LHCN-M2 (cell line): ENCODE results near the gene ELMO1. TPM values are rescaled to one million over a fixed set of nuclear protein-coding genes. Genes with fewer than 3 reads are reported as not detected.

Experiments
- DNase-seq: peaks from one replicate; pipeline ENCODE4 v3.0.0-alpha.2; 2012; ENCODE audit warnings: low read depth
- total RNA-seq: library from RNA; depleted of rRNA; stranded (reverse); fragments of >200 nt; gene quantifications from 2 replicates; pipeline ENCODE4 v1.2.3, GENCODE V29; 2014; rRNA removed

ELMO1 gene
- total RNA-seq, 1 experiment from 2014 or later, result not detected

GRCh38 chr7:36844374-36844773 is 604.3 kb downstream of the ELMO1 start:
- no peak for DNase-seq

- DNase-seq, result no peak
Observed at GRCh38 chr7:36840904-36841303, 607.8 kb downstream of the ELMO1 start.

DNA sequence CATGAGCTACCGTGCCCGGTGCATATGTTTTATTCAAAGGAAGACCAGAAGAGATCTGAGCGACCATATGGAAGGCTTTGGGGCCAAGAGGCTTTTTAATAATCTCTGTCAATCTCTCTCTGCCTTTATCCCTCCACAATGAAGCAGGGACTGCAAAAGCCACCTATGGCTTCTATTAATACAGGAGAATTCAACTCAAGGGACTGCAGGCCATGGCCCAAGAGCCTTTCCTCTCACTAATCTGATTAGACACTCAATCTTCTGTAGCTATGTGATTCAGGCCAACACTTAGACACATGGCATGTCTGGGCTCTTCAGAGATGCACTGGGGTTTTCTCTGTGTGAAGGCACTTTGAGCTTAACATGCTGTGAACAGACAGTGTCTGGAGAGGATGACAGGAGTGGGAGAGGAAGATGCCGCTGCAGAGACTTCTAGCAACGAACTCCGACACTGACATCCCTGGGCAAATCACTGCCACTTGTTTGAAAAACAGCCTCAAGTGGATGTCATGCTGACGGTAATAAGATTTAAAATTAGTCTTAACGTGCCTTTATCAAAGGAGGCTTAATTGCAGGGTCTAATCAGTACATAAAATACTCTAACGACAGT is 609.9 kb downstream of the ELMO1 start:
- no peak for DNase-seq

DNA sequence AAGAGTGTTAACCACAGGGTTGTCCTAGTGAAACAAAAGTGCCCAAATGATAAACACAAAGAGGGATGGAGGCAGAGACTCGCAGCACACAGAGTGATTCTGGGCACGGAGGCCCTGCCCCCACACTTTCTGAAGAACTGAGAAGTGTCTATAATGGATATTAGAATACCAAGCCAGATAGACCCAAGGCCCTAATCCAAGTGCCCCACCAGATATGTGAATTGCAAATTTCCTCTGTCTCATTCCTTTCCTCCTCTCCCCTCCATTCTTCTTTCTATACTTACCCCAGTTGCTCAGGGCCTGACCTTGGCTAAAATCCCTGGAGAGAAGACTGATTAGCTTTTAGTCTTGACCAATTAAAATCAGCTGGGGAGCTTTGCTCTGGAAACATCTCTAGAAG is 617.6 kb downstream of the ELMO1 start:
- DNase-seq, result no peak

DNA sequence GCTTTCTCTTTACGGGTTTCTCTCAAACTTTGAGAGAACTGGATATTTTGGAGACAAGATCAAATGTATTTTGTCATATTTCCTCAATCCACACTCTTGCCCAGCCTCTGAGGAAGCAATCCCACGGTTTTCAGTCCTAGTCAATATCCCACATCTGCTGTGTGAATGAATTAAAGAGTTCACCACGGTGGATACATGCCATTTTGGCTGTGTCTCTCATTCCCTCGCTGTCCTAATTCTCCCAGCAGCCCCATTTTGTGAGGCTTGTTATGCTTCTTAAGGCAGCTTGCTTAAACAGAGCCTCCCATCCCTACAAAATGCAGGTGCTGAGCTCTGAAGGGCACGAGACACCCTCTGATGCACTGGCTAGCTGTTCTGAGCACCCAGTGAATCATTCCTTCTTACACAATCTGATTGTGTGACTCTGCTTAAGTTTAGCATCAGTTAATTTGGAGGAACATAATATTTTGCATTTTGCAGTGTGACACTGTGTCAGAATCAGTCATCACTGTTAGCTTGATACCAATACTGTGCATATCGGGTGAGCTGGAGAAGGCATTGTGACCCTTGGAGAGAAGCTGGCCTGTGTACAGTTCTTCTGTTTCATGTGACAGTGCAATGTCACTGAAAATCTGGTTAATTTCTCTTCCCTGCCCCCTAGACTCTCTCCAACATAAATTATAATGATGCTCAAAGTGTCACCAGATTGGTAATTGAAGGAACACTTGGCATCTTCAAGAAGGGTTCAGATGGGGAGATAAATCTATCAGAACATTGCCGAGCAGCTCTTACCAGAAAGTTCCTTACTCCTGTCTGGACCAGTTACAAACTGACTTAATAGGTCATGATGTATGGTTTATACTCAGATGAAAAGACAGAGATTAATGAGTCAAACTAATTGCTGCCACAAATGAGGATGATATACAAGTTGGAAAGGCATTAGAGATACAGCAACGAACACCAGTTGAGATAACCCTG is 620.6 kb downstream of the ELMO1 start:
- DNase-seq, result peak; percentile 1

- no peak for DNase-seq
Observed at GRCh38 chr7:36825501-36825900, 623.2 kb downstream of the ELMO1 start.

DNA sequence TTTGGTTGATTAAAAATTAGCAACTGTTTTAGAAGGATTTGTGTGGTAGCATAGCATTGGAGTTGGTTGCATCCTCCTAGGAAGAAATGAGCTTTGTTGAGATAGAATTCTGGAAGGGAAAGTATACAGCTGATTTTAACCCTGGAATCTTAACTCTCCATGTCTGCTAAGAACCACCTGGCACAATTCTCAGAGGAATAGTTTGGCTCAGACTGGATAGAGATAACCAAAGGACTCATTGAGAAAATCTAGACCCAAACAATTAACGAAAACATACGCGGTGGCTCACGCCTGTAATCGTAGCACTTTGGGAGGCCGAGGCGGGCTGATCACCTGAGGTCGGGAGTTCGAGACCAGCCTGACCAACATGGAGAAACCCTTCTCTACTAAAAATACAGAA is 625.3 kb downstream of the ELMO1 start:
- DNase-seq, result no peak

DNA sequence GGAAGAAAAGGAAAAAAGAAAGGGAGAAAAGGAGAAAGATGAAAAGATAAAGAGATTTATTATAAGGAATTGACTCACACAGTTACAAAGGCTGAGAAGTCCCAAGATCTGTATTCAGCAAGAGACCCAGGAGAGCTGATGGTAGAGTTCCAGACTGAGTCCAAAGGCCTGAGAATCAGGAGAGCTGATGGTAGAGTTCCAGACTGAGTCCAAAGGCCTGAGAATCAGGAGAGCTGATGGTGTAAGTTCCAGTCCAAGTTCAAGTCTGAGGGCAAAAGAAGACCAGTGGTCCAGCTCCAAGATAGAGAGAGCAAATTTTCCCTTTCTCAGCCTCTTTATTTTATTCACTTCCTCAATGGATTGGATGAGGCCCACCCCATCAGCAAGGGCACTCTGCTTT is 627.0 kb downstream of the ELMO1 start:
- DNase-seq, result no peak

DNA sequence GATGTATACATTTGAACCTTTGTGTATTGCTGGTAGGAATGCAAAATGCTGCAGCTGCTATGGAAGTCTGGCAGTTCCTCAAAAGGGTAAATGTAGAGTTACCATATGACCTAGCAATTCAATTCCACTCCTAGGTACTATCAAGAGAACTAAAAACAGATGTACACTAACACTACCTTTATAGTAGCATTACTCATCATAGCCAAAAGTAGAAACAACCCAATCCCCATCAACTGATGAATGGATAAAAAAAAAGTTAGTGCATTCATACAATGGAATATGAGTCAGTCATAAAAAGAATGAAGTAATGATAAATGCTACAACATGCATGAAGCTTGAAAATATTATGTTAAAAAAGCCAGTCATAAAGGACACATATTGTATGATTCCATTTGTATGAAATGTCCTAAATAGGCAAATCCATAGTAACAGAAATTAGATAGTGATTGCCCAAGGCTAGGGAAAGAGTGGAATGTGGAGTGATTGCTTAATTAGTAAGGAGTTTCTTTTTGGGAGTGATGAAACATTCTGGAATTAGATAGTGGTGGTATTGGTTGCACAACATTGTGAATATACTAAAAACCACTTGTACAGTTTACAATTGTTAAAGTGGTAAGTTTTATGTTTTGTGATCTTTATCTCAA is 628.0 kb downstream of the ELMO1 start:
- no peak for DNase-seq

GRCh38 chr7:36819639-36820038 is 629.0 kb downstream of the ELMO1 start:
- no peak for DNase-seq

DNA sequence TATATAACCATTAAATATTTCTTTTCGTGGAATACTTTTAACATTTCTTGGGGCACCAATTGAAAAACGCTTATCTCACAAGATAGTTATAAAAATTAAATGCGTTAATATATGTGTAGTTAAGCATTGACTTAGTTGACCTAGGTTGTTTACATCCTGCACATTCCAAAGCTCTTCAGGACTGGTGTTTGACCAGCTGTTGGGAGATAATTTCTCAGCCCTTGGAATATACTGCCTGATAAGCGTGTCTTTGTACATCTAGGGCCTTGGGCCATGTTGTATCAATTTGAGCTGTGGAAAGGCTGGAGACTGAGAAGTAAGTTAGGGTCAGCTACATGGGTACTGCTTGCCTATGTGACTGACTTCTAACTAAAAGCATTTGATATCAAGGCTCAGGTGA is 634.4 kb downstream of the ELMO1 start:
- no peak for DNase-seq

DNA sequence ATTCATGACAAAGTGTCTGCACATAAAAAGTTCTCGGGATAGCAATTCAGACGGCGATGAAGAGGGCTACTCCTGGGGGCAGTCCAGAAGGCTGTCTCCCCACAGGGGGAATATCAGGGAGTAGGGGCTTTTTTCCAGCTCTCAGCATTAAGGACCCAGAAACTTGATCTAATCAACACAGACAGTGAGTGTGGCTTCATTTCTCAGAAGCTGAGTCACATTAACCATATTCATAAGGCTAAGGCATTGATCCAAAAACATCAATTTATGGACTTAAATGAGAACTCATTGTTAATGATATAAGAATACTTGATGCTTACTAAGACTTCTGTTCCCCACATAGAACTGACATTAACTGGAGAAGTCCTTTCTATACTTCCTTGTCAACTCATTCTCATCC is 636.9 kb downstream of the ELMO1 start:
- DNase-seq, result no peak

DNA sequence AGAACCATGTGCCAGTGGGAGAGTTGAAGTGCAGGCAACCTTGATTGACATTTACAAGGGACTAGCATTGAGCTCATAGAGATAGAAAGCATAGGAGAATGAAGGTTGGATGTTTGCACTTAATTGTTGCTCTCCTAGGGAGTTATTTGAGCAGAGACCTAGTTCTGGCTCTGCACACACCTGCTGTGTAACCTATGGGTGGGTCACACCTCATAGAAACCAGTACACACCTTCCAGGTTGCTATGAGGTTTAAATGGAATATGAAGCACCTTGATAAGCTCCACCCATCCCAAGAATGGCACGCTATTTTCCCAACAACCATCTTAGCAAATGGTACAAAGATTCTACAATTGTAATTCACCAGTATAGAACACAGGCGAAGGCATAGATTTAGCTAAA is 638.2 kb downstream of the ELMO1 start:
- no peak for DNase-seq

DNA sequence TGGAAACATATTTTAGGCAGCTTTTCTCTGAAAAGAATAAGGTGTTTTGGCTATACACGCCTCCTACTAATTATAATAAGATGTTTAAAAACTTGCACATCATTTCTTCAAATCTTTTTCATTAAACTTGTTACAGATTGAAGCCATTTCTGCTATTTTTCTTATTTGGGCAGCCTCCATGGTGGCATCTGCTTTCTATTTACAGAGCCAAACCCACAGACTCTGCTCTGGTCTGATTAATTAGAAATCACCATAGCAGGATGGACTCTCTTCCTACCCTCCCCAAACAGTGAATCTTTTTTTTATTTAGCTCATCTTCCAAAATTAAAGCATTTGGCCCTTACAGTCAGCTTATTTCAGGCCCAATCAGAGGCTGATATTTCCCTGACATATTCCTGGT is 638.6 kb downstream of the ELMO1 start:
- no peak for DNase-seq

DNA sequence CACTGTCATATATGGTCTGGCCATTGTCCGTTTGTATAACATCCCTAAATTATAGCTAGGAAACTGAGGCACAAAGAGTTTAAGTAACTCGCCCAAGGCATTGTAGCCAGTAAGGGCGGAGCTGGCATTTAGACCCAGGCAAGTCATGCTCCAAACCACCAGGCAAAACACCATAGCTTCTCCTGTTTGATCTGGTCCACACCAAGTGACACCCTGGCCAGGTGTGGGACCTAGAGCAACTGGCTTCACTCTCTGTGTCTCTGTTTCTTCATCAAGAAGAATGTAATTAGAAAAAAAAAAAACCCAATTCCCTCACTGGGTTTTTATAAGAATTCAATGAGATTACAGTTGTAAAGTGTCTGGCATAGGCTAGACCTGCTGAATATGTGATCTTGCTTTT is 639.2 kb downstream of the ELMO1 start:
- DNase-seq, result no peak

DNA sequence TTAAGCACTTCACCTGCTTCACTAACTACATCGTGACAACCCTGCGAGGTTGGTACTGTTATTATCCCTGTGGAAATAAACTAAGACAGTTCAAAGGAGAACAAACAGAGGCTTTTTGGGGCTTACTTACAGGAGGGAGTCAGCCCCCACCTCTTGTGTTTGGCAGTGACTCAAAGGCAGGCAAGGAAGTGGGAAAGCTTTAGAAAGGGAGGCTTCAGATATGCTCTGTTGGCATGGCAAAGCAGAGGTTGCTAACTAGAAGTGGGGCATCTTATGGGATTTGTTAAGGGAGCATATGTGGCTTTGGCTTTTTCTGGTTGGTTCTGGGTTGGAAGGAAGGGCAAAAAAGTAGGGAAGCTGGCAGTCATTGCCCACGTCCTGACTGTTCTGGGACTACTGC is 639.6 kb downstream of the ELMO1 start:
- DNase-seq, result no peak

DNA sequence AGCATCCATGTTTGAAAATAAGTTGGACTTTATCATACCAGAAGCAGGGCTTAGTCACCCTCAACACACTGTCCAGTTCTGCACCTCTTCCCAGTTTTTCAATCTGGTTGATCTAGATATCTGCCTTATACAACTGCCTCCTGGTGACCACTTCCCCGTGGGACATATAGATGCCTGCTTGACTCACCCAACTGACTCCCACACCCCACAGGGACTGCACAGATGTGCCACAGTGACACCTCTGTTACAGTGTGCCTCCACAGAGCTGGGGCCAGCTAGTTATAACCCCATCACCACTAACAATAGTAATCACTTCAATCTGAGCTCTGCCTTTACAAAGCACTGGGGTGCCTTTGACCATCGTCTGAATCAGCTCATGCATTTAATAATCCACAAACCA is 641.8 kb downstream of the ELMO1 start:
- no peak for DNase-seq

Other genes starting within 250 kb of the ELMO1 start
- not detected in 2 replicates for gene GPR141, start 234.9 kb upstream of the ELMO1 start, total RNA-seq